ENCODE data around the gene PPFIBP2.

Gene PPFIBP2

GRCh38 chr11:7518811-7519562 is 5.2 kb downstream of the PPFIBP2 start:
- H3K4me3 ChIP-seq (replicated peaks; ENCODE audit: low read depth, low read length), result no peak overlapping the region
- TF ChIP-seq CTCF (IDR thresholded peaks at IDR 0.05; ENCODE audit: low read length, missing control alignments), result no peak
- DNase-seq (ENCODE audit: low read depth), result no peak

GRCh38 chr11:7520011-7520942 is 6.5 kb downstream of the PPFIBP2 start:
- DNase-seq (ENCODE audit: low read depth), result no peak
- no peak for TF ChIP-seq CTCF (IDR thresholded peaks at IDR 0.05; ENCODE audit: low read length, missing control alignments)
- no peak overlapping the region for H3K4me3 ChIP-seq (replicated peaks; ENCODE audit: low read depth, low read length)

- H3K4me3 ChIP-seq (replicated peaks; ENCODE audit: low read depth, low read length), result no peak overlapping the region
- TF ChIP-seq CTCF (IDR thresholded peaks at IDR 0.05; ENCODE audit: low read length, missing control alignments), result no peak
- DNase-seq (ENCODE audit: low read depth), result no peak
Measured at GRCh38 chr11:7520981-7521487, 7.2 kb downstream of the PPFIBP2 start.

GRCh38 chr11:7522121-7522520 is 8.3 kb downstream of the PPFIBP2 start:
- no peak for DNase-seq (ENCODE audit: low read depth)
- TF ChIP-seq CTCF (IDR thresholded peaks at IDR 0.05; ENCODE audit: low read length, missing control alignments), result no peak
- no peak overlapping the region for H3K4me3 ChIP-seq (replicated peaks; ENCODE audit: low read depth, low read length)

GRCh38 chr11:7522546-7522945 is 8.7 kb downstream of the PPFIBP2 start:
- DNase-seq (ENCODE audit: low read depth), result no peak
- TF ChIP-seq CTCF (IDR thresholded peaks at IDR 0.05; ENCODE audit: low read length, missing control alignments), result no peak
- H3K4me3 ChIP-seq (replicated peaks; ENCODE audit: low read depth, low read length), result no peak overlapping the region

GRCh38 chr11:7523416-7524210 is 9.8 kb downstream of the PPFIBP2 start:
- no peak for DNase-seq (ENCODE audit: low read depth)
- TF ChIP-seq CTCF (IDR thresholded peaks at IDR 0.05; ENCODE audit: low read length, missing control alignments), result no peak
- no peak overlapping the region for H3K4me3 ChIP-seq (replicated peaks; ENCODE audit: low read depth, low read length)

Measured in fibroblast of pulmonary artery (primary cell).